Muscle of leg (tissue), 11 donors: ENCODE measurements around the gene NNMT. TPM values are rescaled to one million over a fixed set of nuclear protein-coding genes. Genes with fewer than 3 reads are reported as not detected.
"Not testable (repeated sequence)": the region's sequence is repeated elsewhere in the genome, so short reads cannot be mapped to it uniquely, and the experiment has no call there.

Experiments
- DNase-seq: peaks from one replicate; pipeline ENCODE4 v3.0.0; 2013
- H3K27ac ChIP-seq: one replicate; pipeline ENCODE4 v1.5.1; 2013; ENCODE audit warnings: mild to moderate bottlenecking, low read length, control low read depth
- H3K27me3 ChIP-seq: one replicate; pipeline ENCODE4 v1.6.1; 2013; ENCODE audit warnings: low read length; ENCODE audit not compliant: control insufficient read depth, insufficient read depth
- H3K36me3 ChIP-seq: one replicate; pipeline ENCODE4 v1.6.1; 2013; ENCODE audit warnings: low read length; ENCODE audit not compliant: control insufficient read depth, insufficient read depth
- H3K4me1 ChIP-seq: one replicate; pipeline ENCODE4 v1.6.1; 2013; ENCODE audit warnings: low read length; ENCODE audit not compliant: control insufficient read depth, insufficient read depth
- H3K4me3 ChIP-seq: one replicate; pipeline ENCODE4 v1.5.1; 2013; ENCODE audit warnings: low read length, control low read depth
- H3K9me3 ChIP-seq: replicated peaks from 2 replicates; pipeline ENCODE4 v1.6.1; 2013; ENCODE audit warnings: low read depth, low read length; ENCODE audit not compliant: control insufficient read depth
- WGBS: methylation state at CpG from one replicate; pipeline ENCODE4 v1.1.5; 2013; ENCODE audit warnings: missing lambda C conversion rate; ENCODE audit not compliant: insufficient coverage; 5-methylcytosine and 5-hydroxymethylcytosine counted together
- polyA plus RNA-seq, 8 donors: library from polyadenylated mRNA; unstranded; fragments of 120-200 nt; gene quantifications; one replicate each; pipeline versions ENCODE4 v1.2.1 to v1.2.3, GENCODE V29; 2013; ENCODE audit warnings: inconsistent platforms in 1 of 8, low replicate concordance in 1 of 8; ENCODE audit not compliant: insufficient read length in 8 of 8, insufficient read depth in 1 of 8
- total RNA-seq: library from RNA; stranded (reverse); fragments of 120-200 nt; gene quantifications from one replicate; pipeline ENCODE4 v1.2.4, GENCODE V29; 2013

NNMT gene
- total and polyA plus RNA-seq, 9 donors = 26.2 to 122 (median 59.0) TPM

DNA sequence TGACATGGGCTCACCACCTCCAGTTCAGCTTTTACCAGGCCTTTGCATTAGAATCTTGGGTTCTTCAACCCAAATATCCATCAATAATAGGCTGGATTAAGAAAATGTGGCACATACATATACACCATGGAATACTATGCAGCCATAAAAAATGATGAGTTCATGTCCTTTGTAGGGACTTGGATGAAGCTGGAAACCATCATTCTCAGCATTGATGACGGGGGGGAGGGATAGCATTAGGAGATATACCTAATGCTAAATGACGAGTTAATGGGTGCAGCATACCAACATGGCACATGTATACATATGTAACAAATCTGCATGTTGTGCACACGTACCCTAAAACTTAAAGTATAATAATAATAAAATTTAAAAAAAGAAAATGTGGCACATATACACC is 45.5 kb downstream of the NNMT start:
- no CpG with 5 or more reads among the region's 3 CpGs for WGBS
- H3K9me3 ChIP-seq, H3K4me3 ChIP-seq, H3K36me3 ChIP-seq, H3K27me3 ChIP-seq, H3K4me1 ChIP-seq, H3K27ac ChIP-seq, DNase-seq: not testable (repeated sequence)

- H3K27ac ChIP-seq = no peak overlapping the region
- peaks cover 6% of the 10 kb centered on the region for H3K4me1 ChIP-seq
- 67% methylated on average over 1 of the region's 2 CpGs for WGBS
- no peaks in the 10 kb centered on the region for H3K27me3 ChIP-seq
- no peaks in the 10 kb centered on the region for H3K36me3 ChIP-seq
- no peak for DNase-seq
- no peak overlapping the region for H3K4me3 ChIP-seq
- H3K9me3 ChIP-seq = no peaks in the 10 kb centered on the region
Measured at GRCh38 chr11:114342476-114342875, 46.3 kb downstream of the NNMT start.

DNA sequence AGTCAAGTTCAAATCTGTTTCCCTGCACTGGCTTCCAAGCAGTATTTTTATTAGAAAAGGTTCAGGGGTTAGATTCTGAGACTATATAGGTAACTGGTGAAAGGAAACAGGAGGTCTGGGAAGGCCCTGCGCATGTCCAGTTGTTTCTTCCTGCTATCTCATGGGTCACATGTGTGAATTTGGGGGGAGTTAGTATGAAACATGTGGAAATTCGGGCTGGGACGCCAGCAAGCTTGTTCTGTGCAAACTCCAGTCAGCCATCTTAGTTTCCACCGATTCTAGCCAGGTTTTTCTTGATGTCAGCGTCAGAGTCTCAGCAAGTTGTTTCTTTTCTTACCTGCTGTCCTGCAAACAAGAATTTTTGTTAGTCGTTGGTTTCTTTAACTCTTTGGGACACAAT is 46.8 kb downstream of the NNMT start:
- Histone ChIP-seq H3K27ac (no peak overlapping the region), H3K4me1 (peaks cover 6% of the 10 kb centered on the region), H3K36me3 (no peaks in the 10 kb centered on the region), H3K27me3 (no peaks in the 10 kb centered on the region), H3K9me3 (no peaks in the 10 kb centered on the region), H3K4me3 (no peak overlapping the region)
- 82% methylated on average over 5 of the region's 6 CpGs for WGBS
- DNase-seq = no peak

- H3K27me3 ChIP-seq = no peaks in the 10 kb centered on the region
- H3K27ac ChIP-seq = no peak overlapping the region
- peaks cover 6% of the 10 kb centered on the region for H3K4me1 ChIP-seq
- WGBS = 47% methylated on average over 3 of the region's 4 CpGs
- H3K9me3 ChIP-seq = no peaks in the 10 kb centered on the region
- no peak for DNase-seq
- no peak overlapping the region for H3K4me3 ChIP-seq
- no peaks in the 10 kb centered on the region for H3K36me3 ChIP-seq
Measured at GRCh38 chr11:114343493-114343892, 47.3 kb downstream of the NNMT start.

DNA sequence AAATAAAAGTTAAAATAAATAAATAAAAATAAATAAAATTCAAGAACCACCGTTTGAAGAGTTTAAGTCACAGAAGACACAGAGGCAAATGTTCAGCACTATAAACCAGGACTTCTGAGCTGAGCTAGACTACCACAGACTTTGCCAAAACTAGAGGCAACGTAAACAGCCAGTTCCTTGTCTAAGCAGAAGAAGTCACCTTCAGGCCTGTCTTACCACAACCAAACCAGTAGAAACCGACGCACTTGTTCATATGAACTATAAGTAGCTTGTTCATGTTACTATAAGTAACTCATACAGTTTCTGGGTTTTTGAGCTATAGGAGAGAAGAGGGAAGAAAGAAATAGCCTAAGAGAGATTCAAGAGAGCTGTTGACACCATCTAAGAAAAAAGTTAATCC is 48.3 kb downstream of the NNMT start:
- WGBS = 80% methylated on average over 1 of the region's 4 CpGs
- H3K27ac ChIP-seq = no peak overlapping the region

GRCh38 chr11:114345575-114346222 is 49.5 kb downstream of the NNMT start:
- no CpG with 5 or more reads among the region's 3 CpGs for WGBS
- no peak for DNase-seq
- peaks cover 2% of the 10 kb centered on the region for H3K4me1 ChIP-seq
- H3K36me3 ChIP-seq = no peaks in the 10 kb centered on the region
- H3K9me3 ChIP-seq = no peaks in the 10 kb centered on the region
- H3K27me3 ChIP-seq = no peaks in the 10 kb centered on the region
- H3K27ac ChIP-seq = no peak overlapping the region
- H3K4me3 ChIP-seq = no peak overlapping the region

More for the DNA sequence above, 48.3 kb downstream of the NNMT start:
- Histone ChIP-seq H3K9me3 (no peaks in the 10 kb centered on the region), H3K27me3 (no peaks in the 10 kb centered on the region), H3K36me3 (no peaks in the 10 kb centered on the region), H3K4me1 (peaks cover 6% of the 10 kb centered on the region), H3K4me3 (no peak overlapping the region)
- no peak for DNase-seq

DNA sequence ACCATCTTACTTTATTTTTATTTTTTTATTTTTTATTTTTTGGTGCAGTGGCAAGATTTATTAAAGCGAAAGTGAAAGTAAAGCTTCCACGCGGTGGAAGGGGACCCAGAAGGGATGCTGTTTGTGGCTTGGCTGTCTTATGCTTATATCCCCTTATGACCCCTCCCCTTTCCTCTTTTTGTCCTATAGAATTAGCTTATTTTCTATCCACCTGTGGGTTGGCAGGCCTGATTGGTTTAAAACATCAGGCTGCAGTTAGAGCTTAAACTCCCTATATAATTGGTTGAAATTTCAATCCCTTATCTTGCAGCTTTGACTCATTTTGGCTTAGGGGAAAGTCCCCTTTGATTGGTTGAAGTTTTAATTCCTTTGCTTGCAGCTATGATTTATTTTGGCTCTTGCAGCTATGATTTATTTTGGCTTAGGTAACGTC is 50.5 kb downstream of the NNMT start:
- WGBS = no CpG with 5 or more reads among the region's 4 CpGs
- no peaks in the 10 kb centered on the region for H3K36me3 ChIP-seq
- no peaks in the 10 kb centered on the region for H3K9me3 ChIP-seq
- DNase-seq = no peak
- H3K27me3 ChIP-seq = no peaks in the 10 kb centered on the region
- no peak overlapping the region for H3K4me3 ChIP-seq
- no peak overlapping the region for H3K27ac ChIP-seq
- H3K4me1 ChIP-seq = no peaks in the 10 kb centered on the region

DNA sequence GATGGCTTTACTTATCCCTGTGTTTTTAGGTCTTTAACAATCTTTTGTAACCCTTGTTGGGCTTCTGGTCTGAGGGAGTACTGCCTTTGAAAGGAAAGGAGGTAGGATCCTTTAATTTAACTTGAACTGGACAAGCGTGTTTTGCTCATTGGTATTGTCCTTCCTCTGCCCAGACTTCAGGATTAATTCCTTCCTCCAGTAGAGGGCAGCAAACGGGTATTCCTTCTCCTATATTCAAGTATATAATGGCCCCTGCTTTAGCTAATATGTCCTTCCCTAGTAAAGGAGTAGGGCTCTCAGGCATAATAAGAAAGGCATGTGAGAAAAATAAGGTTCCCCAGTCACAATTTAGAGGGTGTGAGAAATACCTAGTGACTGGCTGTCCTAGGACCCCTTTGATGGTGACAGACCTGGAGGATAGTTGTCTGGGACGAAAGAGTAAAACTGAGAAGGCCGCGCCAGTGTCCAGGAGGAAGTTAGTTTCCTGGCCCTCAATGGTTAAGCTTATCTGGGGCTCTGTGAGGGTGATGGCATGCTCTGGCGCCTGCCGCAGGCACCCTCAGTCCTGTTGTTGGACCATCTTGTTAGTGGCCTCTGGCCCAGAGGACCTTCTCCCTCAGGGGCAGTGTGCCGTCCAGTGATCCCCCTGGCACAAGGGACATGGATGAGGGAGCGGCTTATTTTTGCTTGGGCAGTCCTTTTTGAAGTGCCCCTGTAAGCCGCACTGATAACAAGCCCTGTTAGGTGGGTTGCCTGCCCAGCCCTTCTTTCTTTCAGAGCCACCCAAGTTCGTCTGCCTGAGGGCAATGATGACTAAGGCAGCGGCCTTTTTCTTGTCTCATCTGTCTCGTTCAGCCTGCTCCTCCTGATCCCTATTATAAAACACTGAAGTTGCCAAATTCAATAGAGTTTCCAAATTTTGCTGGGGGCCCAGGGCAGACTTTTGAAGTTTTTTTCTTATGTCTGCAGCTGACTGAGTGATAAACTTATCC is 52.3 kb downstream of the NNMT start:
- 77% methylated on average over 12 of the region's 13 CpGs for WGBS
- H3K4me3 ChIP-seq = no peak overlapping the region
- no peaks in the 10 kb centered on the region for H3K27me3 ChIP-seq
- H3K27ac ChIP-seq = no peak overlapping the region
- H3K36me3 ChIP-seq = no peaks in the 10 kb centered on the region
- peak; percentile 66 for DNase-seq
- no peaks in the 10 kb centered on the region for H3K9me3 ChIP-seq
- H3K4me1 ChIP-seq = no peaks in the 10 kb centered on the region

DNA sequence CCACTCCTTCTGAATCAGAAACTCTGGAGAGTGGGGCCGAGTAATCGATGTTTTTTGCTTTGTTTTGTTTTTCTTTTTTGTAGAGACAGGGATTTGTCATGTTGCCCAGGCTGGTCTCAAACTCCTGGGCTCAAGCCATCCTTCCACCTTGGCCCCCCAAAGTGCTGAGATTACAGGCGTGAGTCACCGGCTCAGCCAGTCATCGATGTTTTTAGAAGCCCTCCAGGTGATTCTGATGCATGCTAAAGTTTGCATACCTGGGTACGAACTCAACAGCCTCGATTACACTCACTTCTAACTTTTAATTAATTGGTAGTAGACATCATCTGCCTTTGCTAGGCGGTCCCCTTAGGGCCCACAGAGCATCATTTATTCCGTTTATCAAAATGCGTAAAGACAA is 53.8 kb downstream of the NNMT start:
- H3K9me3 ChIP-seq = no peaks in the 10 kb centered on the region
- no peaks in the 10 kb centered on the region for H3K4me1 ChIP-seq
- no peak overlapping the region for H3K4me3 ChIP-seq
- H3K36me3 ChIP-seq = no peaks in the 10 kb centered on the region
- WGBS = 81% methylated on average over 4 of the region's 10 CpGs
- no peak overlapping the region for H3K27ac ChIP-seq
- no peaks in the 10 kb centered on the region for H3K27me3 ChIP-seq
- DNase-seq = no peak

DNA sequence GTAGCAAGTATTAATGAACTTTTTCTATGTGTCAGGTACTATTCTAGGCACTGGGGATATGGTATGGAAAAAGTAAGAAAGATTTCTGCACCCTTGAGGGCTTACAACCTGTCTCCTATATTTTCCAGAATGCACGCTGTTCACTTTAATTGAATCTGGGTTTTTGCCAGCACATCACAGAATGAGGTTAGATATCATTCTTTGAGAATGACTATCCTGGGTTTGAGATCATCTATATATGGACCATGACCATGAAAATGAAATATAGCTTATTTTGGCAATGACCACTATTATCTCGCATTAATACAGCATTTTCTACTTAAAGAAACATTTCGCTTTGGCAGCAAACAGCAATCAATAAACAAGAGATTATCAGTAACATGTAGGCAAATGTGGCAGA is 57.2 kb downstream of the NNMT start:
- H3K4me3 ChIP-seq = no peak overlapping the region
- no peaks in the 10 kb centered on the region for H3K27me3 ChIP-seq
- no CpG with 5 or more reads among the region's 3 CpGs for WGBS
- DNase-seq = peak; percentile 1
- H3K9me3 ChIP-seq = no peaks in the 10 kb centered on the region
- no peaks in the 10 kb centered on the region for H3K36me3 ChIP-seq
- H3K4me1 ChIP-seq = no peaks in the 10 kb centered on the region
- no peak overlapping the region for H3K27ac ChIP-seq
